SK-N-SH treated with all-trans-retinoic acid at 6 μM for 48 hours (cell line): ENCODE measurements around the gene TACR1.
A peak's percentile ranks its signal among the peaks of the same experiment; 100 is the strongest.

ENCODE experiments used
- ATAC-seq: fragments of 200-7000 bp; cut with Tn5 transposase; 3 replicates; pipeline ENCODE4 v1.9.1; 2020; ENCODE audit warnings: mild to moderate bottlenecking, moderate library complexity
- ARNTL ChIP-seq: fragments of 450-650 bp; formaldehyde crosslinking; IDR thresholded peaks from 2 replicates; pipeline ENCODE4 v1.5.0; 2020; ENCODE audit warnings: low read depth, mild to moderate bottlenecking, moderate library complexity, borderline replicate concordance
- BACH2 ChIP-seq: fragments of 250-450 bp; sonication (Bioruptor Pico); IDR thresholded peaks from 2 replicates; pipeline ENCODE4 v1.9.0; 2021; ENCODE audit warnings: mild to moderate bottlenecking, borderline replicate concordance
- CREB5 ChIP-seq: fragments of 250-450 bp; sonication (Bioruptor Pico); IDR thresholded peaks from 2 replicates; pipeline ENCODE4 v1.5.1; 2020; ENCODE audit warnings: low read depth, mild to moderate bottlenecking, moderate library complexity
- CSDC2 ChIP-seq: fragments of 250-450 bp; sonication (Bioruptor Pico); IDR thresholded peaks from 2 replicates; pipeline ENCODE4 v1.5.0; 2020; ENCODE audit warnings: mild to moderate bottlenecking, moderate library complexity
- CSRNP3 ChIP-seq: fragments of 250-450 bp; sonication (Bioruptor Pico); IDR thresholded peaks from 2 replicates; pipeline ENCODE4 v1.5.1; 2021; ENCODE audit warnings: mild to moderate bottlenecking, moderate library complexity
- ESRRG ChIP-seq: fragments of 250-450 bp; sonication (Bioruptor Pico); IDR thresholded peaks from 2 replicates; pipeline ENCODE4 v1.6.1; 2021; ENCODE audit warnings: mild to moderate bottlenecking
- GLIS3 ChIP-seq: fragments of 250-450 bp; sonication (Bioruptor Pico); IDR thresholded peaks from 2 replicates; pipeline ENCODE4 v1.5.0; 2020; ENCODE audit warnings: mild to moderate bottlenecking, moderate library complexity
- ISL1 ChIP-seq: fragments of 250-450 bp; sonication (Bioruptor Pico); IDR thresholded peaks from 2 replicates; pipeline ENCODE4 v2.1.2; 2022; ENCODE audit warnings: mild to moderate bottlenecking, moderate library complexity
- OSR1 ChIP-seq: fragments of 250-450 bp; sonication (Bioruptor Pico); IDR thresholded peaks from 2 replicates; pipeline ENCODE4 v1.8.0; 2022; ENCODE audit warnings: moderate library complexity, mild to moderate bottlenecking, inconsistent platforms
- PATZ1 ChIP-seq: fragments of 250-450 bp; sonication (Bioruptor Pico); IDR thresholded peaks from 2 replicates; pipeline ENCODE4 v1.8.0; 2020; ENCODE audit warnings: mild to moderate bottlenecking, moderate library complexity, borderline replicate concordance
- RARB ChIP-seq: fragments of 250-450 bp; sonication (Bioruptor Pico); IDR thresholded peaks from 2 replicates; pipeline ENCODE4 v1.8.0; 2021; ENCODE audit warnings: mild to moderate bottlenecking, moderate library complexity
- SNAI2 ChIP-seq: fragments of 250-450 bp; sonication (Bioruptor Pico); IDR thresholded peaks from 2 replicates; pipeline ENCODE4 v1.5.0; 2020; ENCODE audit warnings: mild to moderate bottlenecking, moderate library complexity
- TCF4 ChIP-seq: fragments of 250-450 bp; sonication (Bioruptor Pico); IDR thresholded peaks from 2 replicates; pipeline ENCODE4 v1.8.0; 2021; ENCODE audit warnings: mild to moderate bottlenecking, moderate library complexity, borderline replicate concordance
- TOX ChIP-seq: fragments of 250-450 bp; sonication (Bioruptor Pico); IDR thresholded peaks from 2 replicates; pipeline ENCODE4 v1.8.0; 2021; ENCODE audit warnings: mild to moderate bottlenecking, moderate library complexity, borderline replicate concordance
- ZC3H10 ChIP-seq: fragments of 250-450 bp; sonication (Bioruptor Pico); IDR thresholded peaks from 2 replicates; pipeline ENCODE4 v1.5.1; 2021; ENCODE audit warnings: mild to moderate bottlenecking, moderate library complexity
- ZFP3 ChIP-seq: fragments of 250-450 bp; sonication (Bioruptor Pico); IDR thresholded peaks from 2 replicates; pipeline ENCODE4 v1.5.0; 2020; ENCODE audit warnings: mild to moderate bottlenecking, moderate library complexity
- ZFP30 ChIP-seq: fragments of 450-650 bp; formaldehyde crosslinking; IDR thresholded peaks from 2 replicates; pipeline ENCODE4 v1.5.0; 2022; ENCODE audit warnings: mild to moderate bottlenecking, moderate library complexity
- ZNF565 ChIP-seq: fragments of 450-650 bp; formaldehyde crosslinking; conservative IDR thresholded peaks from 2 replicates; pipeline ENCODE4 v1.5.0; 2020; ENCODE audit warnings: low read depth, mild to moderate bottlenecking, moderate library complexity
- ZNF70 ChIP-seq: fragments of 450-650 bp; formaldehyde crosslinking; IDR thresholded peaks from 2 replicates; pipeline ENCODE4 v1.5.0; 2020; ENCODE audit warnings: mild to moderate bottlenecking, moderate library complexity
- ZNF8 ChIP-seq: fragments of 450-650 bp; formaldehyde crosslinking; IDR thresholded peaks from 2 replicates; pipeline ENCODE4 v1.5.0; 2020; ENCODE audit warnings: mild to moderate bottlenecking, moderate library complexity

Gene TACR1

GRCh38 chr2:75074228-75074627 lies 125.1 kb downstream of the TACR1 start:
- ATAC-seq: no peak

GRCh38 chr2:75071766-75072165 lies 127.6 kb downstream of the TACR1 start:
- peak; percentile 19; the same call in 1 of the 3 replicates for ATAC-seq
- TF ChIP-seq ISL1 (CRISPR knock-in tag) (peak; percentile 3), ZC3H10 (CRISPR knock-in tag) (no peak)
- TF ChIP-seq, all 23 proteins: peak for 1

More at GRCh38 chr2:75074228-75074627, 125.1 kb downstream of the TACR1 start:
- TF ChIP-seq TCF4 (CRISPR knock-in tag): no peak
- TF ChIP-seq ZNF8 (CRISPR knock-in tag): no peak
- no peak for TF ChIP-seq CSRNP3 (CRISPR knock-in tag)
- TF ChIP-seq PATZ1 (CRISPR knock-in tag): no peak
- TF ChIP-seq ARNTL (CRISPR knock-in tag): no peak
- no peak for TF ChIP-seq CREB5 (CRISPR knock-in tag)
- TF ChIP-seq SNAI2 (CRISPR knock-in tag): no peak
- no peak for TF ChIP-seq ZFP30 (CRISPR knock-in tag)
- TF ChIP-seq OSR1 (CRISPR knock-in tag): no peak
- TF ChIP-seq TOX (CRISPR knock-in tag): no peak
- no peak for TF ChIP-seq ISL1 (CRISPR knock-in tag)
- no peak for TF ChIP-seq ZC3H10 (CRISPR knock-in tag)
- TF ChIP-seq CSDC2: no peak
- no peak for TF ChIP-seq RARB
- TF ChIP-seq ZNF70 (CRISPR knock-in tag): no peak
- TF ChIP-seq ZFP3 (CRISPR knock-in tag): no peak
- no peak for TF ChIP-seq ZNF565
- TF ChIP-seq ESRRG (CRISPR knock-in tag): no peak
- TF ChIP-seq GLIS3 (CRISPR knock-in tag): no peak
- TF ChIP-seq BACH2 (CRISPR knock-in tag): no peak
- TF ChIP-seq, all 23 proteins: peak for 0

GRCh38 chr2:75068546-75068945 lies 130.8 kb downstream of the TACR1 start:
- no peak for TF ChIP-seq PATZ1 (CRISPR knock-in tag)
- TF ChIP-seq TCF4 (CRISPR knock-in tag): no peak
- no peak for TF ChIP-seq CSDC2
- no peak for TF ChIP-seq TOX (CRISPR knock-in tag)
- TF ChIP-seq RARB: no peak
- ATAC-seq: peak; percentile 51

GRCh38 chr2:75067506-75067905 lies 131.8 kb downstream of the TACR1 start:
- TF ChIP-seq ARNTL (CRISPR knock-in tag) (no peak), ZC3H10 (CRISPR knock-in tag) (no peak), ZFP30 (CRISPR knock-in tag) (no peak), ZNF8 (CRISPR knock-in tag) (no peak), SNAI2 (CRISPR knock-in tag) (no peak), GLIS3 (CRISPR knock-in tag) (no peak), CSDC2 (no peak), PATZ1 (CRISPR knock-in tag) (no peak), CREB5 (CRISPR knock-in tag) (no peak), ESRRG (CRISPR knock-in tag) (no peak), ISL1 (CRISPR knock-in tag) (no peak)
- TF ChIP-seq, all 23 proteins: peak for 0
- no peak for ATAC-seq
